OCI-M2 (cell line): Measurements from ENCODE around the gene CLSTN1.
"Not testable (repeated sequence)": the region's sequence is repeated elsewhere in the genome, so short reads cannot be mapped to it uniquely, and the experiment has no call there.

Source experiments
- DNase-seq: peaks from one replicate; lab custom pipeline; 2025; ENCODE audit not compliant: unreplicated experiment; lab: John Stamatoyannopoulos, UW

CLSTN1 gene

GRCh38 chr1:9801909-9802308 is 21.9 kb downstream of the CLSTN1 start:
- no peak for DNase-seq

GRCh38 chr1:9798236-9799130 is 25.3 kb downstream of the CLSTN1 start:
- no peak for DNase-seq

GRCh38 chr1:9797049-9797448 is 26.7 kb downstream of the CLSTN1 start:
- no peak for DNase-seq

- no peak for DNase-seq
Observed at GRCh38 chr1:9794081-9794480, 29.7 kb downstream of the CLSTN1 start.

- no peak for DNase-seq
Observed at GRCh38 chr1:9793291-9793690, 30.5 kb downstream of the CLSTN1 start.

- DNase-seq = no peak
Observed at GRCh38 chr1:9792156-9793042, 31.4 kb downstream of the CLSTN1 start.

GRCh38 chr1:9789700-9790099 is 34.1 kb downstream of the CLSTN1 start:
- not testable (repeated sequence) for DNase-seq

GRCh38 chr1:9787702-9788101 is 36.1 kb downstream of the CLSTN1 start:
- no peak for DNase-seq

- no peak for DNase-seq
Observed at GRCh38 chr1:9785406-9785805, 38.4 kb downstream of the CLSTN1 start.

GRCh38 chr1:9784508-9785133 is 39.1 kb downstream of the CLSTN1 start:
- no peak for DNase-seq

- DNase-seq = no peak
Observed at GRCh38 chr1:9782897-9783296, 40.9 kb downstream of the CLSTN1 start.

- no peak for DNase-seq
Observed at GRCh38 chr1:9782116-9782751, 41.5 kb downstream of the CLSTN1 start.

- no peak for DNase-seq
Observed at GRCh38 chr1:9780554-9781110, 43.1 kb downstream of the CLSTN1 start.

GRCh38 chr1:9778905-9779304 is 44.9 kb downstream of the CLSTN1 start:
- no peak for DNase-seq

- no peak for DNase-seq
Observed at GRCh38 chr1:9776685-9777084, 47.1 kb downstream of the CLSTN1 start.

- DNase-seq = no peak
Observed at GRCh38 chr1:9774712-9775679, 48.8 kb downstream of the CLSTN1 start.

GRCh38 chr1:9770298-9770697 is 53.5 kb downstream of the CLSTN1 start:
- no peak for DNase-seq

GRCh38 chr1:9768983-9769382 is 54.8 kb downstream of the CLSTN1 start:
- DNase-seq = no peak

GRCh38 chr1:9767964-9768668 is 55.6 kb downstream of the CLSTN1 start:
- no peak for DNase-seq
